SK-N-SH treated with all-trans-retinoic acid at 6 μM for 48 hours (cell line): Measurements from ENCODE around the gene KMO.

Experiments
- BACH2 ChIP-seq: fragments of 250-450 bp; sonication (Bioruptor Pico); IDR thresholded peaks from 2 replicates; pipeline ENCODE4 v1.9.0; 2021; ENCODE audit warnings: mild to moderate bottlenecking, borderline replicate concordance
- TOX ChIP-seq: fragments of 250-450 bp; sonication (Bioruptor Pico); IDR thresholded peaks from 2 replicates; pipeline ENCODE4 v1.8.0; 2021; ENCODE audit warnings: mild to moderate bottlenecking, moderate library complexity, borderline replicate concordance
- ZFP3 ChIP-seq: fragments of 250-450 bp; sonication (Bioruptor Pico); IDR thresholded peaks from 2 replicates; pipeline ENCODE4 v1.5.0; 2020; ENCODE audit warnings: mild to moderate bottlenecking, moderate library complexity
- ZFP30 ChIP-seq: fragments of 450-650 bp; formaldehyde crosslinking; IDR thresholded peaks from 2 replicates; pipeline ENCODE4 v1.5.0; 2022; ENCODE audit warnings: mild to moderate bottlenecking, moderate library complexity
- TF ChIP-seq, protein P1 (sequence below): fragments of 250-450 bp; sonication (Bioruptor Pico); IDR thresholded peaks from 2 replicates; pipeline ENCODE4 v1.5.1; 2020; ENCODE audit warnings: low read depth, mild to moderate bottlenecking, moderate library complexity

GRCh38 chr1:241582921-241583321, 50.7 kb downstream of the KMO start:
- TF ChIP-seq ZFP3 (no peak), TOX (CRISPR knock-in tag) (no peak), ZFP30 (no peak), BACH2 (CRISPR knock-in tag) (no peak)
- TF ChIP-seq, protein P1, sequence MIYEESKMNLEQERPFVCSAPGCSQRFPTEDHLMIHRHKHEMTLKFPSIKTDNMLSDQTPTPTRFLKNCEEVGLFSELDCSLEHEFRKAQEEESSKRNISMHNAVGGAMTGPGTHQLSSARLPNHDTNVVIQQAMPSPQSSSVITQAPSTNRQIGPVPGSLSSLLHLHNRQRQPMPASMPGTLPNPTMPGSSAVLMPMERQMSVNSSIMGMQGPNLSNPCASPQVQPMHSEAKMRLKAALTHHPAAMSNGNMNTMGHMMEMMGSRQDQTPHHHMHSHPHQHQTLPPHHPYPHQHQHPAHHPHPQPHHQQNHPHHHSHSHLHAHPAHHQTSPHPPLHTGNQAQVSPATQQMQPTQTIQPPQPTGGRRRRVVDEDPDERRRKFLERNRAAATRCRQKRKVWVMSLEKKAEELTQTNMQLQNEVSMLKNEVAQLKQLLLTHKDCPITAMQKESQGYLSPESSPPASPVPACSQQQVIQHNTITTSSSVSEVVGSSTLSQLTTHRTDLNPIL (CRISPR knock-in tag) = no peak
